ENCODE measurements around the gene ACOXL.
"Not testable (repeated sequence)": the region's sequence is repeated elsewhere in the genome, so short reads cannot be mapped to it uniquely, and the experiment has no call there.

Gene ACOXL

GRCh38 chr2:111025288-111025687, 292.9 kb downstream of the ACOXL start:
- DNase-seq, result no peak

DNA sequence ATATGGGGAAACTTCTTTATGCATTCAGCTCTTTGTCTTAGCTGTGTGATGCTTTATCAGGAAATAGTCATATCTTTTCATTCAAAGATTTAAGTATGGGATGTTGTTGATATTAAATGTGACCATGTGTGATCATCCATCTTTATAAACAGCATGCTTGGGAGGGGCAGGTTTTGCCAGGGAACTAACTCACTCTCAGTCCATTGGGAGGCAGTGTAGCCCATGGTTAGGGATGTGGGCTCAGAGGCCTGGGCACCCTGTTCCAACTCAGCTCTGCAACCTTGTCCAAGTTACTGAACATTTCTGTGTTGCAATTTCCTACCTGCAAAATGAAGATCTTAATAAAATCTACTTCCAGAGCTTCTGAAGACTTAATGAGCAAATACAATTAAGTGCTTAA, 296.3 kb downstream of the ACOXL start:
- DNase-seq, result no peak

GRCh38 chr2:111029181-111029927, 297.0 kb downstream of the ACOXL start:
- no peak for DNase-seq

GRCh38 chr2:111030260-111030891, 298.0 kb downstream of the ACOXL start:
- DNase-seq, result no peak

DNA sequence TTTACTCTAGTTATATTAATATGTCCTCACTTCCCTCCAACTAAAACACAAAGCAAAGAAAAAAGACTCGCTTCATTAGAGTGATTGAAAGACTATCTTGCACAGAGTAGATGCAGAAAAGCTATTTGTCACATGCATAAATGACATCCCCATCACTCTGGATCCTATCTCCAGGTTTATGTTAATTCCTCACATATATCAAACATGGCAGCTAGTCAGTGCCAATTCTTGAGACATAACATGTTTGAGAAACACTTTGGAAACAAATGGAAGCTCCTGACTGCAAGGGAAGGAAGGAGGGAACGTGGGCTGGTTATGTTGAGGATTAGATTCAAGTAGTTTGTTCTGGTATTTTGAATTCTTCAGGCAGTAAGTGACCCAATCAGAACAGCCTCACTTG, 298.6 kb downstream of the ACOXL start:
- DNase-seq, result no peak

DNA sequence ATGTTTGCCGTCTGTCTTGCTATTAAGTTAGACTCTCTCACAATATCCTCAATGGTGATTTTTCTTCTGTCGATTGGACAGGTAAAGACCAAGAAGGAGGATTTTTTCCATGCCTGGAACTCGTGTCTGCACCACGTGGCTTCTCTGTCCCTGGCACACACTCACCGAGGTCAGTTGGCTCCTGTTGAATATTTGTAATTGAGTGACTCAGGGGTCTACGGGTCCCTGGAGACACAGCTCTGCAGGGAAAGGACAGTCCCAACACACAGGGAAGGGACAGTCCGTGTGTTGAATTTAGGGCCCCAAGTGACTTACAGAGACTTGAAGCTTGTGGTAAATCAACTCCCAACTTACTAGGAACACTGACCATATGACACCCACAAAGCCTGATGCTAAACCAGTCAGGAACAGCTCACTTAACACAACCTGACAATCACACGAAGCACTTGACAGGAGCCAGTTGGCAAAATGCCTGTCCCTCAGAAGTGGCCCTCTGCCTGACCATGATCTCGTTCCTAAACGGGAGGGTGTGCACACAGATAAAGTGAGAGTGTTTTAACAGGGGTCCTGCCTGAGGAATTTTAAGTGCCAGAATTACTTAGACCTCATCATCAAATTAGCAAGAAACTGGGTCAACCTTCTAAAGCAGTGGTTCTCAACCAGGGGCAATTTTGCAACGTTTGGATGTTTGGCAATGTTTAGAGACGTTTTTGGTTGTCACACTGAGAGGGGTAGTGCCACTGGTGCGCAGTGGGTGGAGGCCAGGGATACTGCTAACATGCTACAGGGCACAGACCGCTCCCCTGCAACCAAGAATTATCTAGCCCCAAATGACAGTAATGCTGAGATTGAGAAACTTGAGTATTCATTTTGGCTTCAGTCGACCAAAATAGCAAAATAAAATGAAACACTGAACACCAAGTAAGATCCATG, 299.4 kb downstream of the ACOXL start:
- peak; percentile 79 for DNase-seq

GRCh38 chr2:111032721-111033429, 300.5 kb downstream of the ACOXL start:
- no peak for DNase-seq

DNA sequence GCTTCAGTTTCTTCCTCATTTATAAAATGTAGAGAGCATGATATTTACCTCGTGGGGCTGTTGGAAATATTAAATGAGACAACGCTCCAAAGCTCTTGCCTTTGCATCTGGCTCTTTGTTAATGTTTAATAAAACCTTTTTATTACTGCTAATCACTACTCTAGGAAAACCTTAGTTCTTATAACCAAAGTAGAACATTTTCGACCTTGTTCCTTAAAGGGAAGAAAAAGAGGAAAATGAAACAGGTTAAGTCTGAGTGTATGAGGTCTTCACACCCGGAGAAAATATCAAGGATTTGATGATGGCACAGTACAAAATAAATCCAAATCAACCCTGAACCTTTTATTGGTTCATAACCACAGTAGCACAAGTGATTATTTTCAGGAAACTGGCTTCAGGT, 301.8 kb downstream of the ACOXL start:
- no peak for DNase-seq

GRCh38 chr2:111034606-111035005, 302.2 kb downstream of the ACOXL start:
- no peak for DNase-seq

GRCh38 chr2:111035830-111036441, 303.6 kb downstream of the ACOXL start:
- no peak for DNase-seq

GRCh38 chr2:111037128-111037527, 304.8 kb downstream of the ACOXL start:
- DNase-seq, result no peak

GRCh38 chr2:111039628-111040383, 307.4 kb downstream of the ACOXL start:
- DNase-seq, result no peak

GRCh38 chr2:111041398-111042202, 309.2 kb downstream of the ACOXL start:
- DNase-seq, result no peak

- DNase-seq, result no peak
Observed at GRCh38 chr2:111042261-111042660, 309.9 kb downstream of the ACOXL start.

- DNase-seq, result no peak
Observed at GRCh38 chr2:111042772-111043771, 310.7 kb downstream of the ACOXL start.

GRCh38 chr2:111044066-111044465, 311.7 kb downstream of the ACOXL start:
- no peak for DNase-seq

DNA sequence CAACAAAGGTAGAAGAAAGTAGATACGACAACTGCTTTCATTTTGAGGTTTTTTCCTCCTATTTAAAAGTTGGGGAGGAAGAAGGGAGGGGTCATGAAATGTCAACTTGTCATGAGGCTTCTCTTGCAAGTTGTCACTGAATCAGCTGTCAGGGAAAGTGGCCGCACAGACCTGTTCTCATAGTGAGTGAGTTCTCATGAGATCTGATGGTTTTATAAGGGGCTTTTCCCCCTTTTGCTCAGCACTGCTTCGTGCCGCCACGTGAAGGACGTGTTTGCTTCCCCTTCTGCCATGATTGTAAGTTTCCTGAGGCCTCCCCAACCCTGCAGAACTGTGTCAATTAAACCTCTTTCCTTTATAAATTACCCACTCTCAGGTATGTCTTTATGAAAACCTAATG, 312.9 kb downstream of the ACOXL start:
- DNase-seq, result not testable (repeated sequence)

GRCh38 chr2:111045771-111046444, 313.5 kb downstream of the ACOXL start:
- DNase-seq, result no peak

GRCh38 chr2:111046670-111047069, 314.3 kb downstream of the ACOXL start:
- no peak for DNase-seq
